H1 (cell line): ENCODE measurements around the gene NECAP2. TPM values are rescaled to one million over a fixed set of nuclear protein-coding genes. Genes with fewer than 3 reads are reported as not detected.

Experiments used
- CTCF ChIA-PET: fragments of 300-600 bp; sonication (Branson Sonifier 250); formaldehyde crosslinking; loops from one replicate; lab custom pipeline; 2021; ENCODE audit not compliant: partially characterized antibody; lab: Charles Lee
- POLR2A ChIA-PET: fragments of 300-600 bp; sonication (Branson Sonifier 250); formaldehyde crosslinking; loops from one replicate; lab custom pipeline; 2021; ENCODE audit warnings: inconsistent platforms; ENCODE audit not compliant: partially characterized antibody; lab: Charles Lee
- DNase-seq, 2 experiments: peaks; one replicate each; pipeline versions ENCODE4 v3.0.0 to v3.0.0-alpha.2; 2010 to 2022; ENCODE audit warnings: low spot score in 2 of 2, low read depth in 1 of 2, mixed read lengths in 1 of 2
- FAIRE-seq: peaks from 2 replicates; lab custom pipeline; 2011; peaks lifted over from hg19 to GRCh38; lab: Jason Lieb, UNC
- H2AFZ ChIP-seq: 2 replicates; pipeline ENCODE4 v1.8.1; 2012; ENCODE audit warnings: low read length, inconsistent platforms
- H2AK5ac ChIP-seq: 2 replicates; pipeline ENCODE4 v1.6.1; 2013; ENCODE audit warnings: low read depth, low read length
- H2BK120ac ChIP-seq: replicated peaks from 2 replicates; pipeline ENCODE3; 2013; ENCODE audit warnings: low read depth, low read length, inconsistent platforms
- H2BK12ac ChIP-seq: 2 replicates; pipeline ENCODE4 v1.6.1; 2013; ENCODE audit warnings: low read depth, low read length
- H2BK15ac ChIP-seq: 2 replicates; pipeline ENCODE4 v1.6.1; 2013; ENCODE audit warnings: low read length
- H2BK20ac ChIP-seq: 2 replicates; pipeline ENCODE4 v1.6.1; 2013; ENCODE audit warnings: low read length
- H2BK5ac ChIP-seq: 2 replicates; pipeline ENCODE4 v1.6.1; 2013; ENCODE audit warnings: low read depth, low read length
- H3K14ac ChIP-seq: 2 replicates; pipeline ENCODE4 v1.6.1; 2013; ENCODE audit warnings: inconsistent platforms; ENCODE audit not compliant: insufficient read length
- H3K18ac ChIP-seq: 2 replicates; pipeline ENCODE4 v1.6.1; 2013; ENCODE audit warnings: low read length; ENCODE audit errors: extremely low read depth
- H3K23ac ChIP-seq: 2 replicates; pipeline ENCODE4 v1.6.1; 2013; ENCODE audit warnings: inconsistent platforms; ENCODE audit not compliant: insufficient read length
- H3K23me2 ChIP-seq: 2 replicates; pipeline ENCODE4 v1.6.1; 2013; ENCODE audit warnings: low read depth, low read length
- H3K27ac ChIP-seq: 2 replicates; pipeline ENCODE4 v1.6.1; 2011; ENCODE audit warnings: low read depth, low read length, inconsistent platforms
- H3K27me3 ChIP-seq, 4 experiments: replicated peaks in 1 of 4; 1 replicate in 1 of 4; 2 replicates in 3 of 4; pipeline versions ENCODE4 v1.6.1 to v1.8.1; 2011 to 2013; ENCODE audit warnings: low read length in 3 of 4, mild to moderate bottlenecking in 3 of 4, inconsistent platforms in 2 of 4, mixed read lengths in 2 of 4, moderate library complexity in 1 of 4; ENCODE audit not compliant: control insufficient read depth in 3 of 4, insufficient read depth in 3 of 4; ENCODE audit errors: extremely low read depth in 1 of 4
- H3K36me3 ChIP-seq, 4 experiments: 2 replicates each; pipeline versions ENCODE4 v1.6.1 to v1.8.1; 2011 to 2013; ENCODE audit warnings: mild to moderate bottlenecking in 4 of 4, low read length in 3 of 4, moderate library complexity in 2 of 4, control low read depth in 1 of 4, inconsistent platforms in 1 of 4; ENCODE audit not compliant: insufficient read depth in 4 of 4, control insufficient read depth in 2 of 4
- H3K4ac ChIP-seq: replicated peaks from 2 replicates; pipeline ENCODE3; 2013; ENCODE audit warnings: low read length, low read depth, mixed read lengths, inconsistent platforms; ENCODE audit not compliant: insufficient read length
- H3K4me1 ChIP-seq, 4 experiments: replicated peaks in 1 of 4; 1 replicate in 1 of 4; 2 replicates in 3 of 4; pipeline versions ENCODE4 v1.6.1 to v1.8.1; 2011 to 2013; ENCODE audit warnings: low read length in 3 of 4, inconsistent platforms in 2 of 4, mixed read lengths in 1 of 4; ENCODE audit not compliant: insufficient read depth in 4 of 4, control insufficient read depth in 3 of 4
- H3K4me2 ChIP-seq, 2 experiments: 2 replicates each; pipeline versions ENCODE4 v1.6.1 to v1.8.1; 2011 to 2013; ENCODE audit warnings: low read depth in 2 of 2, low read length in 2 of 2, control low read depth in 1 of 2, inconsistent platforms in 1 of 2, mild to moderate bottlenecking in 1 of 2; ENCODE audit not compliant: insufficient read depth in 1 of 2
- H3K4me3 ChIP-seq, 4 experiments: fragments of 200-600, 300-600 bp in 1 of 4; sonication (generic), shearing (Covaris generic), sonication (Bioruptor Twin) in 1 of 4; 2 replicates each; pipeline versions ENCODE4 v1.5.1 to v1.8.1; 2011 to 2016; ENCODE audit warnings: low read length in 4 of 4, low read depth in 3 of 4, control low read depth in 2 of 4, inconsistent platforms in 2 of 4, mild to moderate bottlenecking in 2 of 4, mixed read lengths in 1 of 4, moderate library complexity in 1 of 4; ENCODE audit not compliant: insufficient read depth in 2 of 4; ENCODE audit errors: extremely low read depth in 1 of 4
- H3K56ac ChIP-seq: replicated peaks from 2 replicates; pipeline ENCODE3; 2013; ENCODE audit warnings: low read depth, mild to moderate bottlenecking, mixed read lengths, low read length, inconsistent platforms; ENCODE audit not compliant: insufficient read length
- H3K79me1 ChIP-seq: 2 replicates; pipeline ENCODE4 v1.6.1; 2013; ENCODE audit warnings: low read depth, low read length, control low read depth
- H3K79me2 ChIP-seq, 2 experiments: 2 replicates each; pipeline versions ENCODE4 v1.6.1 to v1.8.1; 2012 to 2013; ENCODE audit warnings: low read length in 2 of 2, mild to moderate bottlenecking in 2 of 2, inconsistent platforms in 1 of 2; ENCODE audit not compliant: insufficient read depth in 2 of 2, control insufficient read depth in 1 of 2
- H3K9ac ChIP-seq, 4 experiments: replicated peaks in 1 of 4; 1 replicate in 1 of 4; 2 replicates in 3 of 4; pipeline versions ENCODE4 v1.6.1 to v1.8.1; 2011 to 2013; ENCODE audit warnings: low read depth in 3 of 4, low read length in 3 of 4, control low read depth in 2 of 4, mild to moderate bottlenecking in 2 of 4, moderate library complexity in 2 of 4, inconsistent platforms in 1 of 4; ENCODE audit errors: extremely low read depth in 1 of 4
- H3K9me3 ChIP-seq, 2 experiments: 2 replicates each; pipeline versions ENCODE4 v1.6.1 to v1.8.1; 2012 to 2013; ENCODE audit warnings: mild to moderate bottlenecking in 2 of 2, moderate library complexity in 2 of 2, control low read depth in 1 of 2, inconsistent platforms in 1 of 2, low read depth in 1 of 2, low read length in 1 of 2, mixed read lengths in 1 of 2; ENCODE audit not compliant: insufficient read depth in 2 of 2
- H4K20me1 ChIP-seq, 2 experiments: replicated peaks in 1 of 2; 2 replicates each; pipeline versions ENCODE3 to v1.8.1; 2011 to 2013; ENCODE audit warnings: inconsistent platforms in 2 of 2, low read length in 2 of 2, mild to moderate bottlenecking in 1 of 2; ENCODE audit not compliant: insufficient read depth in 2 of 2, control insufficient read depth in 1 of 2
- H4K5ac ChIP-seq: 2 replicates; pipeline ENCODE4 v1.6.1; 2013; ENCODE audit warnings: low read length, low read depth, mixed read lengths, inconsistent platforms; ENCODE audit not compliant: insufficient read length
- H4K8ac ChIP-seq: 2 replicates; pipeline ENCODE4 v1.8.0; 2013; ENCODE audit warnings: mild to moderate bottlenecking, moderate library complexity, low read length, inconsistent platforms; ENCODE audit not compliant: insufficient read depth; ENCODE audit errors: extremely low read depth
- H4K91ac ChIP-seq: replicated peaks from 2 replicates; pipeline ENCODE3; 2013; ENCODE audit warnings: low read length, mixed read lengths, inconsistent platforms; ENCODE audit not compliant: insufficient read length
- ASH2L ChIP-seq: fragments of 200-600, 300-600 bp; sonication (generic); IDR thresholded peaks from one replicate; pipeline ENCODE4 v1.7.1; 2017; ENCODE audit warnings: low read length
- CBX8 ChIP-seq: fragments of 300-800, 300-1000 bp; sonication (generic); IDR thresholded peaks from 2 replicates; pipeline ENCODE4 v1.7.1; 2016; ENCODE audit warnings: low read depth, low read length, borderline replicate concordance
- GABPA ChIP-seq: IDR thresholded peaks from 2 replicates; pipeline ENCODE4 v1.6.1; 2011; ENCODE audit warnings: mild to moderate bottlenecking, low read length, moderate library complexity, borderline replicate concordance; ENCODE audit not compliant: insufficient read depth
- KDM5A ChIP-seq: fragments of 200-600 bp; IDR thresholded peaks from 2 replicates; pipeline ENCODE4 v1.7.1; 2012; ENCODE audit warnings: mild to moderate bottlenecking, low read length, inconsistent platforms, mixed read lengths
- RNF2 ChIP-seq: fragments of 200-900, 300-1000 bp; sonication (generic); IDR thresholded peaks from 2 replicates; pipeline ENCODE4 v1.7.1; 2016; ENCODE audit warnings: borderline replicate concordance, low read depth, mild to moderate bottlenecking, antibody characterized with exemption, low read length; ENCODE audit not compliant: poor library complexity, severe bottlenecking; ENCODE audit errors: missing control alignments
- SIRT6 ChIP-seq: IDR thresholded peaks from one replicate; pipeline ENCODE4 v1.7.1; 2012; ENCODE audit warnings: low read length, inconsistent platforms
- SIX5 ChIP-seq: IDR thresholded peaks from 2 replicates; pipeline ENCODE4 v1.6.1; 2011; ENCODE audit warnings: mild to moderate bottlenecking, low read depth, low read length
- SP1 ChIP-seq: IDR thresholded peaks from 2 replicates; pipeline ENCODE4 v1.6.1; 2011; ENCODE audit warnings: low read depth, low read length
- SP2 ChIP-seq: IDR thresholded peaks from 2 replicates; pipeline ENCODE4 v1.6.1; 2012; ENCODE audit warnings: mild to moderate bottlenecking, low read length, inconsistent platforms
- SUZ12 ChIP-seq: fragments of 200-600 bp; sonication (generic); IDR thresholded peaks from 2 replicates; pipeline ENCODE4 v1.6.1; 2012; ENCODE audit warnings: mild to moderate bottlenecking, inconsistent platforms, low read length, moderate library complexity, mixed read lengths
- TBP ChIP-seq: IDR thresholded peaks from 2 replicates; pipeline ENCODE4 v1.6.1; 2011; ENCODE audit warnings: low read depth, low read length, improper control_type of control experiment
- TCF12 ChIP-seq: IDR thresholded peaks from 2 replicates; pipeline ENCODE4 v1.6.1; 2011; ENCODE audit warnings: low read depth, mild to moderate bottlenecking, low read length
- WGBS, 2 experiments: shearing (Covaris generic) in 1 of 2; methylation state at CpG; one replicate each; pipeline versions ENCODE4 v1.1.6 to v1.1.7; 2013 to 2015; ENCODE audit warnings: low lambda C conversion rate in 2 of 2, mixed read lengths in 2 of 2, inconsistent platforms in 1 of 2, low coverage in 1 of 2, missing lambda C conversion rate in 1 of 2; ENCODE audit not compliant: insufficient replicate concordance in 2 of 2, insufficient coverage in 1 of 2, insufficient read length in 1 of 2; ENCODE audit errors: extremely low coverage in 1 of 2, missing lambda C conversion rate in 1 of 2; 5-methylcytosine and 5-hydroxymethylcytosine counted together
- polyA plus RNA-seq, 7 experiments: library from polyadenylated mRNA; depleted of rRNA in 3 of 7; stranded (reverse) in 5 of 7; unstranded in 2 of 7; fragments of >200 nt in 5 of 7; fragments of 200-250 nt in 2 of 7; gene quantifications; 1 replicate in 5 of 7; 2 replicates in 1 of 7; 4 replicates in 1 of 7; pipeline versions ENCODE4 v1.2.1 to v1.2.3, GENCODE V29; 2011 to 2013; ENCODE audit warnings: missing spikeins in 2 of 7, mixed read lengths in 2 of 7
- total RNA-seq: library from RNA; stranded (reverse); fragmentation: NEBNext Ultra II Directional; extraction: Animal tissue kit (Norgen Biotek cat#: 25700); gene quantifications from 2 replicates; pipeline ENCODE4 v1.2.1, GENCODE V29; 2021
- TF ChIP-seq, protein P1 (sequence below): IDR thresholded peaks from 2 replicates; pipeline ENCODE4 v1.6.1; 2012; ENCODE audit warnings: inconsistent platforms
- TF ChIP-seq, protein P2 (sequence below): IDR thresholded peaks from 2 replicates; pipeline ENCODE4 v1.6.1; 2012; ENCODE audit warnings: inconsistent platforms

NECAP2 gene
- total and polyA plus RNA-seq, 2 of the 8 experiments (the other 6 are each of a cell fraction or from before 2014, with no cell fraction given), result 24.4 to 29.7 TPM

GRCh38 chr1:16402742-16403141 is 37.8 kb upstream of the NECAP2 start:
- Histone ChIP-seq H3K36me3 (peaks cover 0 to 2% (median 0%) of the 10 kb centered on the region in 4 experiments; a peak in 2 of 8 replicates), H3K4me3 (no peak overlapping the region), H3K9me3 (no peaks in the 10 kb centered on the region), H3K14ac (no peak overlapping the region), H3K4me1 (no peaks in the 10 kb centered on the region), H3K27me3 (no peaks in the 10 kb centered on the region), H3K18ac (no peak overlapping the region), H3K79me2 (no peaks in the 10 kb centered on the region), H2BK15ac (no peak overlapping the region), H3K23ac (no peak overlapping the region), H2AFZ (no peak overlapping the region), H3K79me1 (no peaks in the 10 kb centered on the region; the same call in 1 of the 2 replicates), H2AK5ac (no peak overlapping the region), H2BK12ac (no peak overlapping the region), H2BK120ac (no peak overlapping the region), H4K8ac (no peak overlapping the region), H3K9ac (no peak overlapping the region), H4K91ac (no peak overlapping the region), H4K5ac (no peak overlapping the region), H2BK20ac (no peak overlapping the region), H2BK5ac (no peak overlapping the region), H3K27ac (no peak overlapping the region), H3K56ac (no peak overlapping the region), H3K23me2 (no peaks in the 10 kb centered on the region), H3K4me2 (no peak overlapping the region), H4K20me1 (no peaks in the 10 kb centered on the region), H3K4ac (no peak overlapping the region)
- DNase-seq (no peak), FAIRE-seq (no peak)
- TF ChIP-seq, protein P1, sequence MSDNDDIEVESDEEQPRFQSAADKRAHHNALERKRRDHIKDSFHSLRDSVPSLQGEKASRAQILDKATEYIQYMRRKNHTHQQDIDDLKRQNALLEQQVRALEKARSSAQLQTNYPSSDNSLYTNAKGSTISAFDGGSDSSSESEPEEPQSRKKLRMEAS, result no peak
- TF ChIP-seq CBX8, result no peak
- TF ChIP-seq GABPA, result no peak
- no peak for TF ChIP-seq TBP
- no peak for TF ChIP-seq SP2
- TF ChIP-seq ASH2L, result no peak
- no peak for TF ChIP-seq SP1
- TF ChIP-seq SIRT6, result no peak
- no peak for TF ChIP-seq KDM5A
- no peak for TF ChIP-seq TCF12
- no peak for TF ChIP-seq RNF2
- TF ChIP-seq SIX5, result no peak
- TF ChIP-seq, protein P2, sequence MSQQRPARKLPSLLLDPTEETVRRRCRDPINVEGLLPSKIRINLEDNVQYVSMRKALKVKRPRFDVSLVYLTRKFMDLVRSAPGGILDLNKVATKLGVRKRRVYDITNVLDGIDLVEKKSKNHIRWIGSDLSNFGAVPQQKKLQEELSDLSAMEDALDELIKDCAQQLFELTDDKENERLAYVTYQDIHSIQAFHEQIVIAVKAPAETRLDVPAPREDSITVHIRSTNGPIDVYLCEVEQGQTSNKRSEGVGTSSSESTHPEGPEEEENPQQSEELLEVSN, result no peak
- no peak for TF ChIP-seq SUZ12
- ChIA-PET POLR2A (interaction anchor here (0.9 to 1.8 kb wide), 3 partner anchors 18 to 35 kb away, joined by 3 to 8 read pairs (median 4); partner anchors contain the start of gene SZRD1), CTCF (interaction anchor here (2.1 kb wide), 1 partner anchor 37 kb away, joined by 5 read pairs; the partner anchor contains the start of gene NECAP2)
- WGBS, 2 experiments, result 92% methylated on average over 10 of the region's 10 CpGs; no CpG with 5 or more reads in 1 of the 2 experiments
